ENCODE results near the gene VGLL4.
"Not testable (repeated sequence)": the region's sequence is repeated elsewhere in the genome, so short reads cannot be mapped to it uniquely, and the experiment has no call there.

Gene VGLL4

DNA sequence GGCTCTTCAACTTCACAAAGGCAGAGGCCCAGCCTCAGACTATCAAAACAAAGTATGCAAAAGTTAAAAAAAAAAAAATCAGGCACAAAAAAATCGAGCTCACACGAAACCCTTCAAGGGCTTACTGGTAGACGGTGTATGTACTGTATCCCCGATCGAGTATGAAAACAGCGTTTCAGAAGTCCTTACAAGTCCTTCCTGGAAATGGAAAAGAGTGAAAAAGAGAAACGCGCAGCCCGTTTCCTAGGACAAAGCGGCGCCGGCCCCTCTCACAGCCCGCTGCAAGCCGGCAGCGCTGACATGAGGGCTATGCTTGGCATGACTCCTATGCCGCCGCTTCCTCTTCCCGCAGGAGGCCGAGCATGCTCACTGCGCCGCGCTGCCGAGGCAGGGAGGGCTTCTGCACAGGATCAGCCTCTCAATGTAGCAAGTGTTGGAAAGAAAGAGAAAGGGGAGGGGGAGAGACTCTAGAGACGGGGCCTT lies at the start of gene VGLL4:
TSS of gene VGLL4 (minus strand) at position 311 of the 483 bp plus-strand sequence. CDS start 397 bp downstream, outside the sequence.
- DNase-seq: peak; percentile 84

- DNase-seq: no peak
These were observed 48.8 kb upstream of the VGLL4 start for GRCh38 chr3:11692532-11692813.

DNA sequence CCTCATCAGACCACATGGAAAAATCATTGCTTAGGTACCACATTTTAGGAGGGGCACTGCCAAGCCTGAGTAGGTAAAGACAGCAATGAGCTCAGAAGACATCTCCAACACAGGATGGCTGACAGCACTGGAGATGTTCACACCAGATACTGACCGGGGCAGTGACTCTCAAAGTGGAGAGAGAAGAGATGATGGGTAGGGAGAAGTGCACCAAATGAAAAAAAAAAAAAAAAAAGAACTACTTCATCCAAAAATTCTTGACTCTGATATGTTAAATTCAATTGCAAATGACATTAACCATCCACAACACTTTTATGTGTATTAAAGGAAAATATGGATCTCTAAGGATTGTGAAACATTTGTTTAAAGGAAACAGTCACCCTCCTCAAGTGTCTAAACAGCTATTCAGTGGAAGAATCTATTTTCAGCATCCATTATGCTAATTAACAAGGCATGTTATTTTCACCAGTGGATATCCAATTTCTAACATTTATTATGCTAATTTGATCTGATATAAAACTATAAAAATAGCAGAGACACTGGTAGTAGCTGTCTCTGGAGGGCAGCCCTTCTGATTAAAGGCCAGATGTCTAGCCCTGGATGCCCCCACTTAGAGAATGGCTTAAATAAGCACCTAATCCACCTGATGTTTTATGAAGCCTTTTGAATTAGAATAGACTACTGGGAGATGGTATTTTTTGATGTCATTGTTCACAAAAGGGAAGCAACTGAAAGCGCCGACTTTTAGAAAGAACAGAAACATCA lies 48.2 kb upstream of the VGLL4 start:
- DNase-seq: no peak

- DNase-seq: no peak
These were observed 47.4 kb upstream of the VGLL4 start for GRCh38 chr3:11690863-11691766.

- no peak for DNase-seq
These were observed 46.0 kb upstream of the VGLL4 start for GRCh38 chr3:11689749-11690148.

GRCh38 chr3:11684980-11685379 lies 41.3 kb upstream of the VGLL4 start:
- DNase-seq: not testable (repeated sequence)

DNA sequence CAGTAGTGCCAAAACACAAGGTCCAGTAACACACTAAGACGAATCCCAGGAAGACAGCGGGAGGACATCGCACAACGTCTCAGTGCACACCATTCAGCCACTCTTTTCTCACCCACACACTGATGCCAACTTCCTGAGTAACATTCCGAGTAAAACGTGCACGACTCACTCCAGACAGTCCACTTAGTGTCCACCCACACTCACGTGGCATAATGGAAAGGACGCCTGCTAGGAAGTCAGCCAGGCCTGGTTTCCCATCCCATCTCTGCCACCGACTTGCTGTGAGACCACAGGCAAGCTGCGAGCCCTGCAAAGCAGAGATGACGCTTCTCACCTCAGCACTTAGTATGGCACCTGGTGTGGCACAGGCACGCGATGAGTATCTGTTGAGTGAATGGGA lies 36.8 kb upstream of the VGLL4 start:
- DNase-seq: no peak

- no peak for DNase-seq
These were observed 36.2 kb upstream of the VGLL4 start for GRCh38 chr3:11679964-11680363.

GRCh38 chr3:11672363-11672762 lies 28.6 kb upstream of the VGLL4 start:
- no peak for DNase-seq

DNA sequence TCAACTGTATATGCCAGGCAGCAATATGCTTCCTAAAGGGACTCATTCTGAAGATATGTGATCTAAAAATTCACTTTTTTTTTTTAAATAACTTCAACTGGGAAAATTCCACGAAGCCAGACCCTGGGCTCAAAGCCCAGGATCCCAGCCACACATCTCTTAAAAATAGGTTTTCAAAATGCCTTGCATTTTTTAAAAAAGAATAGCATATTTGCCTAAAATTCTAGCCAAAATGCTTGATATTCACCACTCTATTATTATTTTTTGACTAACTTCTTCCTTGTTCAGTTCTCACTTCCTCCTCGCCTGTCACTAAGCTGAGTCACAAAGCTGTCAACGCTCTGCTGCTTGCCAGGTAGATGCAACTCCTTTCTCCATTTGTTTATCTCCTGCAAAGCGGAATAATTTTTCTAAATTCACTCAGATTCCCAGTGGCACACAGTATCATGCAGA lies 28.0 kb upstream of the VGLL4 start:
- no peak for DNase-seq

DNA sequence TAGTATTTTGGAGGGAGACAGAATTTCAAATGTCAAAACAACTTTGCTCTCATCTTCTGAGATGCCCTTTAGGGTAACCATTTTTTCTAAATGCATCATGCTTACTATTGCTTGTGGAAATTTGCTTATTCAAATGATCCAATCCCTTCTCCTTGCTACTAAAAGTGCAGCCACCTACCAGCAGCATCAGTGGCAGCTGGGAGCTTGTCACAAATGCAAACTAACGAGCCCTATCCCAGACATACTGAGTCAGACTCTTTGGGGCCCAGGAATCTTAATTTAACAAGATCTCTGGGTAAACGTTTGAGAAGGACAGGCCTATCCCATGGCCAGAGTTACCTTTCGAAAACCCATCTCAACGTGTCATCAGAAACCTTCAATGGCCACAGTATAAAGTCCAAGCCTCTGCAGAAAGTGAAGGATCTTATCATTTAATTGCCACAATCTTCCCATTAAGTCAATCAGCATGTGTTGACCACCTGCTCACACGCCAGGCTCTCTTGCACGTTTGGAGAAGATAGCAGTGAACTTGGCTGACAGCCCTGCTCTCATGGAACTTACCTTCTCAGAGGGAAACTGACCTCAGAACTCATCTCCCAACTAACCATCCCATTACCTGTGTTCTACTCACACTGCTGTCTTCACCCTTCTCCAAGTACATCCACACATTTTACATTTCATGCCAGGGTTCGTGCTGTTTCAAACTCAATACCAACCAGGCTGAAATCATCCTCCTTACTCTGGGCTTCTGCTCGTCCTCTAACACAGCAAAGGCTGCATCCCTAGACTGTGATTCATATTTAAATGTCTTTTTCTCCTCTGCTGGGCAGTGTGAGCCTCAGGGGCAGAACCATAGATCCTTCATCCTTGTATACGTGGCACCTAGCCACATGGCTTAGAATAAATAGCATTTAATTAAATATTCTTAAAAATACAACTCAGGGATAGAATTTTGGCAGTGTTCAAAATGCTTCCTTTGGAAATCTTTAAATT lies 24.8 kb upstream of the VGLL4 start:
- no peak for DNase-seq

GRCh38 chr3:11665331-11665730 lies 21.6 kb upstream of the VGLL4 start:
- DNase-seq: no peak

DNA sequence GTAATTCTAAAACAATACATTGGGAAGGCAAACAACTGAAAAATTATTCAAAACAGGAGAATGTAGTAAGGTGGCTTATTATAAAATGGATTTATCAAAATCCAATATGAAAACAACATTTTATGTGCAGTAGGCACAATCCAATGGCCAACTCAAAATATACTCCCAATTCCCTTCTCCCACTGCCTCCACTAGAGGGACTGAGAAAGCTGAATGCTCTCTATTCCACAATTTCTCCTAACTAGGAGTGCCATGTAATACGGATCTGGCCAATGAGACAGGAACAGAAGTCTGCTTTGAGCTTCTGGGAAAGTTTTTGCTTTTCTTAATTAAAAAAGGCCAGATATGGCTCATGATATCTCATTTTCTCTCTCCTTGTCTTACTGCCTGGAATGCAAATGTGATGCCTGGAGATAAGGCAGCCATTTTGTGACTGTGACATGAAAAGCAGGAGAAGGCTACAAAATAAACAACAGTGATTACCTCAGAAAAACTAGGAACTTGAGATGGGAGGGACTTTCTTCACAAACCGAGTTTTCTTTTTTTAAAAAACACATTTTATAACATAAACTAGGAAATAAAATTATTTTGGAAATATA lies 18.8 kb upstream of the VGLL4 start:
- no peak for DNase-seq

- DNase-seq: no peak
These were observed 18.1 kb upstream of the VGLL4 start for GRCh38 chr3:11661827-11662226.

DNA sequence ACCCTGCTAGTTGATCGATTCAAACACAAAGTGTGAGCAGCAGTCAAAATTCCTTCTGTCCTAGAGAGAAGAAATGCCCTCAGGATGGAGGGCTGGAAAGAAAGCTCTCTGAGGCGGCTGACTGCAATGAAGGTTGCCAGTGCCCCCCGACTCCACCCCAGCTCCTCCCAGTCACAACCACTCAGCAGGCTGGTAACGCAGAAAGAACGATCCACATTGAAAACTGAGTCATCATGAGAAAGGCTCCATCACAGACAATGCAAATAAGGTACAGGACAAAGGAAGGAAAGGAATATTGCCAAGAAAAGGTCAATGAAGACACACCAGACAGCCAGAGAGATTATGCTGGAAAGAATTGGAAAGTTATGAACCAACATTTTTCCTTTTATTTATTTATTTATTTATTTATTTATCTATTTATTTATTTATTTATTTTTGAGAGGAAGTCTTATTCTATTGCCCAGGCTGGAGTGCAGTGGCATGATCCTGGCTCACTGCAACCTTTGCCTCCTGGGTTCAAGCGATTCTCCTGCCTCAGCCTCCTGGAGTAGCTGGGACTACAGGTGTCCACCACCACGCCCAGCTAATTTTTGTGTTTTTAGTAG lies 17.4 kb upstream of the VGLL4 start:
- DNase-seq: no peak

- DNase-seq: no peak
These were observed 16.5 kb upstream of the VGLL4 start for GRCh38 chr3:11660242-11660641.

DNA sequence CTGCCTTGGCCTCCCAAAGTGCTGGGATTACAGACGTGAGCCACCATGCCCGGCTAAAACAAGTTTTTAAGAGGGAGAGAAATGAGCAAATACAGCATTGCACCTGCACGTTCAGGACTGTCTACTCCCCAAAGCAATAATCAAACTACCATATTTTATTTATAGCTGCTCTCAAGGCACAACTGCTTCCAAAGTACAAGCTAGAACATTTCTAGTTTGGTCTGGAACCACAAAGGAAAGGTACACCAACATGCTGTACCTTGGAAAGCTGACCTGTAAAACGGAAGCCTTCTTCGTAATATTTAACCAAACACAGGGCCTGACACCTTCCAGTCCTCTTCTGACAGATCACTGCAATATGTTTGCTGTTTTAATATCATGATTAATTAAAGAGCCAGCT lies 14.5 kb upstream of the VGLL4 start:
- DNase-seq: no peak

DNA sequence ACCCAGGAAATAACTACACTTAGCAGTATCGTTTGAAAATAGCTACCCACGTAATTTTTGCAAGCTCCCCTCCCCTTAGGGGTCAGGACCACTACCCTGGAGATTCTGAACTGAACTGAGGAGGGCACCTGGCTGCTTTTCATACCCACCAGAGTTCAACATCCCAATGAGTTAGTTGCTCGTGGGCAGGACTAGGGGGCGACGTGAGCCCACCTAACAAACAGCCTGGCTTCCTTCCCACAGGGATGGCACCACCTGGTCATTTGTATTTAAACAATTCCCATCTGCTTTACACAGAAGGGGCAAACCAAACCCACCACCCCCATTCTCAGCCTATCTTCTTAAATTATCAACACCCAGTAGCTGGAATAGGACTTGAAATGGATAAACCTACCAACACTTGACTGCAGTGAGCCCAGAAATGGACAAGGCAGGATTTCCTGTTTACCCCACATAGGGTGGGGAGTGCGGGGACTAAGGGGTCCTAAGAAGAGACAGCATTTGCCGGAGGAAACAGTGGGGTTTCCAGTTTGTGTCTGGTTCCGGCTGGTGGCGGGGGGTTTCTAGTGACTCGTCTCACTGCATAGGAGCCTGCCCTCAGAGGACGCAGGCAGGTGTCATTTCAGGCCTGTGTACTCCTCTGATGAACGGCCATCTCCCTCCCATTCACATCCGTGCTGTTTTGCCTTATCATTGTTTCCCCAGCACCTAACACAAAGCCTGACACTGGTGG lies 11.6 kb upstream of the VGLL4 start:
- peak; percentile 31 for DNase-seq

DNA sequence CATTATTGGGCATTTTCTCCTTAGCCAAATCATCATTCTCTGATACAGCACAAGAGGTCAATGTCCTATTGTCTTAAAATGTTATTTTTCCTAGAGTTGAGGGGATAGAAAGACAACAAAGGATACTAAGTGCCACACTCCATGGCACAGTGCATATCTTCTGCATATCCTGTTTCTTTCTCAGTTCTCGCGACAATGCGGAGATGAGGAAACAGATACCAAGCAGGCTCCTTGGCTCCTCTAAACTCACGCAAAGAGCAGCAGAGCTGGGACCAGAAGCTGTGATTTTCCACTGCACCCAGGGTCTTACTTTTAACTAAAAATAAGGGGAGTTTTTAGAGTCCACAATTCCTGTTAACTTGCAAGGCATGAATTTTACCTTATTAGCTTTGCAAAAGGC lies 10.5 kb upstream of the VGLL4 start:
- no peak for DNase-seq

DNA sequence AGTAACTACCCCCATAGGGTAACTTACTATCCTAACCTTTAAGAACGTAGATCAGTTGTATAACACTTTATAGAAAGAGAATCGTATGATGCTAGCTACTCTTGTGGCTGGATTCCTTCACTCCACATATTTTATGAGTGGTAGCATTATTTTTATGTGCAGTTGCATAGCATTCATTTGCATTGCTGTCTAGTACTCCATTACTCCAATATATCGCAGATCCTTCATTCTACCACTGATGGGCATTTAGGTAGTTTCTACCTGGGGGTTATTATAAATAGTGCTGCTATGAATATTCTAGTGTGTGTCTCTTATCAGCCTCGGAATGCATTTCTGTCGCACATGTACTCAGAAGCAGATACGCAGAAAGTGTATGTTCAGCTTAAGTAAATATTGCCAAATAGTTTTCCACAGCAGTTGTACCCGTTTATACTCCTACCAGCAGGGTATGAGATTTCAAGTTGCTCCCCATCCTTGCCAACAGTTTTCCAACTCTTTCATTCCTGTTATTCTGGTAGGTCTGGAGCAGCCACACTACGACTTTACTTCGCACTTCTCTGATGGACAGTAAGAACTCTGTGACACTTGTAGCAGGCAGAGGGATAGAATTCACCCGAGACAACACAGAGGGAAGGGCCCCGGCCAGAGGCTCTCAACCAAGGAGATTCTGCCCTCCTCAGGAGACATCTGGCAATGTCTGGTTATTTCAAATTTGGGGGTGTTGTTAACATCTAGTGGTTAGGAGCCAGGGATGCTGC lies 9.8 kb upstream of the VGLL4 start:
- DNase-seq: no peak

Measured in stimulated activated CD8-positive, alpha-beta memory T cell treated with anti-CD3 and anti-CD28 coated beads, Interleukin-4, amount 100 ng/mL, for 48 hours (primary cell).